ELF-1 (cell line): Measurements from ENCODE around the gene NXN.
A peak's percentile ranks its signal among the peaks of the same experiment; 100 is the strongest.
"Not testable (repeated sequence)": the region's sequence is repeated elsewhere in the genome, so short reads cannot be mapped to it uniquely, and the experiment has no call there.

Experiments used
- DNase-seq: peaks from one replicate; pipeline ENCODE4 v3.0.0-alpha.2; 2016; ENCODE audit warnings: low read depth, low spot score

NXN gene

DNA sequence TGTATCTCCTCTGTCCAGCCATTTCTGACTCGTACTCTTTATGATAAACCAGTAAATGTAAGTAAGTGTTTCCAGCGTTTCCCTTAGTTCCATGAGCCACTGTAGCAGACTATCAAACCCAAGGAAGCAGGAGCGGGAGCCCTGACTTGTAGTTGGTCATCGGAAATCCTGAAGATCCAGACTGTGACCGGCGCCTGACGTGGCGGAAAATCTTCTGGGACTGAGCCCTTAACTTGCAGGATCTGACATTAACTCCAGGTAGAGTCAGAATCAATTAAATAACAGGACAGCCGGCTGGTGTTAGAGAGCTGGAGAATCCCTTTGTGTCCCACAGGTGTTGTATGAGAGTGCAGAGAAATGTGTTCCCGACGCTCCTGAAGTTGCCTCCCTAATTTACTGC lies 201.5 kb downstream of the NXN start:
- DNase-seq: no peak

DNA sequence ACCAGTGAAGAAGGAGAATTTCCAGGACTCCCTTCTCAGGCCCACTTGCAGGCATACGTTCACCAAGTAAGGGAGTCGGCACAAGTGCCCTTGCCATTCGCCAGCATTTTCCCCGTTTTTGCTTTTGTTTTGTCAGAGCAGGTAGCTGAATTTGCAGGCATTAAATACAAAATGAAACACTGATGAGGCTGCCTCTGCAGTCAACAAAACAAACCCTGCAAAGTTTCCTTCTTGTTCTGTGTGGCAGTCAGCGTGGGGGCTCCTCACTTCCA lies 205.3 kb downstream of the NXN start:
- no peak for DNase-seq

DNA sequence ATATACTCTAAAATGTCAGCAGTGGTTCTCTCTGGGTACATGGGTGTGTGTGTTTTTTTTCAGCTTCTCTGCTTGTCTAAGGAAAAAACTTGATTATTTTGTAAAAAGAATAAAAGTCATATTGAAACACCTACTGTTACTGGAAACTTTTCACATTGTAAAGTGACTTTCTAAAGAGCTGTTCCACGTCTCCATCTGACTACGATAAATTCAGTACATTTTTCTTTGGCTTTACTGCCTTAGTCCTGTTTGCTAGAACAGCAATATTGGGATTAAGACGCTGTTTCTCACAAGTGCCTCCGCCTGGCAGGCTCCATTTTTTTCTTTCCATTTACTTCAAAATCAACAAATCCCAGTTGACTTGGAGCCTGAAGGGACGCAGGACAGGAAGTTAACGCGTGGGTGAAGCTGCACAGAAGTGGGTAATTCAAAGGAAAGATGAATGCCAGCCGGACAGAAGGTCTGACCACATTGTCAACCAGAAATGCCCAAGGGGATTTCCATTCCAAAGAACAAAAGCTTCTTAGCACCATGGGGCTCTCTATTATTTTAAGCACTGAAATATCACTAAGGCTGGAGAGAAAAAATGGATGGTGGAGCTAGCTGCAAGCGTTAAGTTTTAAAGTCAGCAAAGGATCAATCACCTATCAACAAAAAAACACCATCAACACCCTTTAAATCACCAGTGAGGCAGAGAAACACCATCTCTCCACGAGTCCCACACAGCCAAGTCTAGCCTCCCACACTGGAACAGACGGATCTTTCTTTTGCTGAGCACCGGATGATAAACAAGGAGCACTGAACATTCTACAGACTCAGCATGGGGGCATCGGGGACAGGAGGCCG lies 205.9 kb downstream of the NXN start:
- peak; percentile 51 for DNase-seq

DNA sequence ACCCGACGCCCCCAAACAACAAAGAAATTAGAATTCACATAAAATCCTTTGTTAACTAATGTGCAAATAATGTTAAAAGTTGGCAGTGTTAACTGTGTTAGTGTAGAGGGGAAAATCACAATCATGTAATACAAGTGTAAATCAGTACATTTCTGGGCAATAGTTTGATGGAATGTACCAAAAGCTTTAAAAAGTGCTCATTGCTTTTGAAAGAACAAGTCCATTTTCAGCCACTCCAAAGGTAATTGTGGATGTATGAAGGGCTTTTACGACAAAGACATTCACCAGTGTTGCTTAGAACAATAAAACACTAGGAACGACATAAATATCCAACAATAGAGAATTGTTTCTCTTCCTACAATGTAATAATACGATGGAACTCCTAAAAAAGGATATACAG lies 206.6 kb downstream of the NXN start:
- no peak for DNase-seq

DNA sequence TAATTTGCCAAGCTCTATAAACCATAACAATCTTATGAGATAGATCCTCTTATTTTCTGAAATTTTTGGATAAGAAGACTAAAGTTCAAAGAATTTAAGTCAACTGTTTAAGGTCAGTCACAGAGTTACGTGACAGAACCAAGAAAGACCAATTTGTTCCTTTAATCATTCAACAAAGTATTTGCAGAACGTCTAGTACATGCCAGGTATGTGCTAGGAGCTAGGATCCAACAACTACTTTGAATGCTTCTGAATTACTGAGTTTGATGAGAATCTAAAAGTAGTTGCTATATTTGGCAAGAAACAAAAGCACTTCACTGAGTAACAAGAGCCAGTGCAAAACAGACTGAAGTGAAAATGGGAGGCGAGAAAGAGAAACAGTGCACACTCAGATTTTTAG lies 212.5 kb downstream of the NXN start:
- DNase-seq: no peak

DNA sequence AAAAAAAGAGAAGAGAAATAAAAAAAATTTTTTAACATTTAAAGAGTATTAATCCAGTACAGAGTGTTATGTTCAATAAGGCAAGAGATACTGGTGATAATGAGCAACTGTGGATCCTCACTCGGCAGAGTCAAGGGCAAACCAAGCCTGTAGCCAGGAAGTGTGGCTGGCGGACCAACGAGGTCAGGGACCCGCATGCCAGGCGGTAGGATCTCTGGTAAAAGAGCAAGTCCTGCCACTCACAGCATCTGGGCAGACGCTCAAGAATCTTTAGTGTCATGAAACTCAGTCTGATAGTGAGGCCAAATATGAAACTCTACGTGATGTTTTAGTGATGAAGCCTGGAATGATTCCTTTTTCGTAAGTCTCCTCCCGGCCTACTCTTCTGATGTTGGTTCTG lies 219.2 kb downstream of the NXN start:
- no peak for DNase-seq

DNA sequence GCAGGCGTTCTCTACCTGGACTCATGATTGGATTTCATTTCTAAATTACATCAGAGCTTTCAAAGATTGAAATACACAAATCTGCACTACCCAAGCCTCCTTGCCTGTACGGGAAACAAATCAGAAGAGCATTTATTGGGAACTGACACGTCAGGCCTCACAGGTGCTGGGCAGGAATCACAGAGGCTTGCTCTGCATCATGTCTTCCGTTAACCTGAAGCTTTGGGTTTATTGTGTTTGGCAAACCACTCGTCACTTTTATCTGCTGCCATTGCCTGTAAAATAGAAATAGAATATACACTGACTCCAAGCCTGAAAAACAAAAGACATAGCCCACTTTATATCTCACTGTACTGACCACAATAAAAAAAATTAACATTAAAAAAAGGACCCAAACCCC lies 219.6 kb downstream of the NXN start:
- no peak for DNase-seq

DNA sequence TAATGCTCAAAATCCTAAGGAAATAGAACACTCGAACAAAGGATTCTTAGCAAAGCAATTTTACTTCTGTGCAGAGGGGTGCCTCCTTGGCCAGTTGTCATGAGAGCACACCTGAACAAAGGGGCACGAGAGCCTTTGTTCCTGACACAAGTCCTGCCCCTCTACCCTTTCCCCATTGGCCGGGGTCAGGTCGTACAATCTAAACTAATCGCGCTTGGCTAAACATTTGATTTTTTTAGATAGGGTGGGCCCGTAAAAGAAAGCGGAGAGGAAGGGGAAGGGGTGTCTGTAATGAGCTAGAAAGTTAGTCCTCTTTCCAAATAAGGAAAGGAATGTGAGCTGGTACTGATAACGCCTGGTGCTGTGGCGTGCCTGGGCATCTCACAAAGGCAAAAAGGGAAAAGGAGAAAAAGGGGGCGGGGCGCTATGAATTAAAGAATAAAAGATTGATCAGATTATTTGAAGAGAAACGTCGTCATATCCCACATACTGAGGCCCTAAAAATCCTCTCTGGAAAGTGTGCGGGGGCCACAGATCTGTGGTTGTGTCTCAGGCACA lies 223.5 kb downstream of the NXN start:
- peak; percentile 53 for DNase-seq

DNA sequence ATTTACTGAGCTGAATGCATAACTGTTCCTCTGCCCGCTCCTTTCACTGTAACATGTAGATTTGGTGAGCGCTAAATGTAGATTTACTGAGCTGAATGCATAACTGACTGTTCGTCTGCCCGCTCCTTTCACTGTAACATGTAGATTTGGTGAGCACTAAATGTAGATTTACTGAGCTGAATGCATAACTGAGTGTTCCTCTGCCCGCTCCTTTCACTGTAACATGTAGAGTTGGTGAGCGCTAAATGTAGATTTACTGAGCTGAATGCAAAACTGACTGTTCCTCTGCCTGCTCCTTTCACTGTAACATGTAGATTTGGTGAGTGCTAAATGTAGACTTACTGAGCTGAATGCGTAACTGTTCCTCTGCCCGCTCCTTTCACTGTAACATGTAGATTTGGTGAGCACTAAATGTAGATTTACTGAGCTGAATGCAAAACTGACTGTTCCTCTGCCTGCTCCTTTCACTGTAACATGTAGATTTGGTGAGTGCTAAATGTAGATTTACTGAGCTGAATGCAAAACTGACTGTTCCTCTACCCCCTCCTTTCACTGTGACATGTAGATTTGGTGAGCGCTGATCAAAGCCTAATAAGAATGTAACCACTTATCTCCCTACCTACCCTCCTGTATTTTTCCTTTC lies 224.1 kb downstream of the NXN start:
- DNase-seq: not testable (repeated sequence)

DNA sequence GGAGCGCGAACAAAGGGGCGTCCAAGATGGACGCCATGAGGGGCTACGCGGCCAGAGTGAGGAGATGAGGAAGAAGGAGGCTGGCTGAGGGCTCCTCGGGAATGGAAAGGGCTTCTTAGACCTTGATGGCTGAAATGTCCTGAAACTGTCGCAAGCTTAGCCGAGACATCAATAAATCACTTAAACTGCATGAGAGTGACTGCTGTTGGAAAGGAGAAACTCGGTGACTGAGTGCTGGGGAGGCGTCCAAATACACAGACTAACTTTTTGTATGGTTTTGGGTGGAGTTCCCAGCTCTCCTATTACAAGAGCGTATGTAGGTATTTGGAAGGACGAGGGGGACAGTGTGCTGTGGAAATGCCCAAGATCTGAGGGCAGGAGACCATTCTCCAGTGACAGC lies 226.2 kb downstream of the NXN start:
- no peak for DNase-seq

DNA sequence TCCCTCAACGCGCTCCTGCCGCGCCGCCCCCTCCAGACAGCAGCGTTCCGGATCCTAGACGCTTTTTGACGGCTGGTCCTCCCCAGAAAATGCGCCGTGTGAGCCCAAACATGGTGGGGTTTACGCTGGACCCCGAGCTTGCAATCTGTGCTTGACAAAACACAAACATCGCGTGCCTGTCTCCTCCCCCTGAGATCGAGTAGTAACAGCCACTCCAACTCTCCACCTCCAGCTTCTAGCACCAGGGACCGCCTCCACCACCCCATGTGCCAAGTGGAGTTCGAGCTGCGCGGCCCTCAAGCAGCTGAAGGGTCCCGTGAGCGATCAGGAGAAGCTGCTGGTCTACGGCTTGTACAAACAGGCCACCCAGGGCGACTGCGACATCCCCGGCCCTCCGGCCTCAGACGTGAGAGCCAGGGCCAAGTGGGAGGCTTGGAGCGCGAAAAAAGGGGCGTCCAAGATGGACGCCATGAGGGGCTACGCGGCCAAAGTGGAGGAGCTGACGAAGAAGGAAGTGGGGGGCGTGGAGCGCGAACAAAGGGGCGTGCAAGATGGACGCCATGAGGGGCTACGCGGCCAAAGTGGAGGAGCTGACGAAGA lies 226.9 kb downstream of the NXN start:
- peak; percentile 68 for DNase-seq

DNA sequence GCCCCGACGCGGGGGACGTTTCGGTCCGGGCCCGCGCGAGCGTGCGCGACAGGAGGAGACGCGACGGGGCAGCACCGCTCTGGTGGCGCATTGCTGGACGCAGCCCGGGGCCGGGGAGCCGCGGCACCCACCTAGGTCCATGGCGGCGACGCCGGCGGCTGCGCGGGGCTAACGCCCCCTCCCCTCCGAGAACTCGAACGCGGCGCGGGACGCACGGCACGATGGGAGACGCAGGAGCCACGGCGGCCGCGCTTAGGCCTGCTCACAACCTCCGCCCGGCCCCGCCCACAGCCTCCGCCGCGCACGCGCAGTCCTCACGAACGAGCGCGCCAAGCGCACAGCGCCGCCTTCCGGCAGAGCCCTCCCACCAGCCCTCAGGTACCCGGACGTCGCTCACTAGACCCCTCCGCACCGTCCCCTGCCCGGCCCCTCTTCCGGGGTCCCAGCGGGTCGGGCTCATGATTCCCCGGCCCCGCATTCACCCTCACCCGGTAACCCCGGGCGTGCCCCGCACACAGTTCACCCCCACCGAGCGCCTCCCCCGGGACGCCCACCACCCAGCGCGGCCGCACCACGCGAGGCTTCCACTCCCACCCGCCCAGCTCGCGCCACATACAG lies 227.5 kb downstream of the NXN start, which contains the start of gene GEMIN4:
GEMIN4 (minus strand) TSS at position 263 of the 618 bp plus-strand sequence; CDS start at position 141, 122 bp downstream.
- DNase-seq: peak; percentile 97

DNA sequence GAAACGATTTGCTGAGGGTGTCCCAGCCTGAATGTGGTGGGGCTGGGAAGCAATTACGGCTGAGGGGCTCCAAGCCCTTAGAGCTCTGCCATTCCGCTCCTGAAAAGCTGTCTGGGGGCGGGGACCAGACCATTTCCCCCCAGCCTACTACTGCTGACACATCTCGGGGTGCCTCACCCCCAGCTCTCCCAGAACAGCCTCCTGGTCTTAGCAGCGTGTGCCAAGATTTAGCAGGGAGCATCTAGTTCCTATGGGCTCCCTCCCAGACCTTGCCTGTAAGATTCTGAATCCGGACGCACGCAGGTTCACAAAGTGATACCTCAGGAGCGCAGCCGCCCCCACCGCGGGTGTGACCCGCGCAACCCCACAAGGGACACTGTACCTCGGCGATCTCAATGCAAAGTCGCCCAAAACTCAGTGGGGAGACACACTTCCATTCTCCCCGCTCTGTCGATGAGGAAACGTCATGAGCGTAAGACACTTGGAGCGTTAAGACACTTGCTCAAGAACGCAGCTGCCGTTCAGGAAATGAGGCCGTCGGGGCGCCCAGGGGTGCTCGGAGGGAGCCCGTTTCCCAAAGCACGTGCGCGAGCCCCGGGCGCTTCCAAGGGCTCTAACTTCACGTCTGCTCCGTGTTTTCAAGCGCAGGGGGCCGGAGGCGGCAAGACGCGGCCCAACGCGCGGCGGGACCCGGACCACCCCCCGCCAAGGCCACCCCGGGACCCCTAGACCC lies 228.1 kb downstream of the NXN start:
- peak; percentile 35 for DNase-seq

DNA sequence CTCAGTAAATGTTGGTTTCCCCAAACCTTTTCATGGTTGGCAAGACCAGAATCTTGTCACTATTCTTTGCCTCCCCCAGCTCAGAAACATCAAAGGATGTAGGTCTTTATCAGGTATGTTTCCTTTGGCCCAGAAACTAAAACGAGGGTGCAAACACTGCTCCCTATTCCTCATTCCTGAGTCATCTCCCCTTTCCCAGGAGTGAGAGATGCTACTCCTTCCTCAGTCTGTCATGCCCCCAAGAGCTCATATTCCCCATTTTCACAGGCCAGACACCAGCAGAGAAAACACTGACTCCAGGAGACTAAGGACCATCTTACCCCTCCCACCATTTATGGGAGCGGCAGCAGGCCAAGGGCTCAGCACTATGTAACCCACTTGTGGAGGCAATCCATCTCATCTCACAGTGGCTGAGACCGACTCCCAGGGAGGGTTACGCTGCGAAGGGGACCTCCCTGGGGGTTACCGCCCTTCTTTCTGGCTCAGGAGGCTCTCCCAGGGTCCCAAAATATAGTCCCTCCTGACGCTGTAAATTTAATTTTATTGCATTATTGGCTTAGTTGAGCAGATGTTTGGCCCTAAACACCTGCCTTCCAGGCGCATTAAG lies 229.0 kb downstream of the NXN start:
- no peak for DNase-seq

DNA sequence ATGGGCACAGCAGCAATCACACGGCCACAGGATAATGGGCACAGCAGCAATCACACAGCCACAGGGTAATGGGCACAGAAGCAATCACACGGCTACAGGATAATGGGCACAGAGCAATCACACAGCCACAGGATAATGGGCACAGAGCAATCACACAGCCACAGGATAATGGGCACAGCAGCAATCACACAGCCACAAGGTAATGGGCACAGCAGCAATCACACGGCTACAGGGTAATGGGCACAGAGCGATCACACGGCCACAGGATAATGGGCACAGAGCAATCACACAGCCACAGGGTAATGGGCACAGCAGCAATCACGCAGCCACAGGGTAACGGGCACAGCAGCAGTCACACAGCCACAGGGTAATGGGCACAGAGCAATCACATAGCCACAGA lies 230.2 kb downstream of the NXN start:
- not testable (repeated sequence) for DNase-seq
